Colon (tissue), 2 donors: Measurements from ENCODE around the gene AMZ2.
"Not testable (repeated sequence)": the region's sequence is repeated elsewhere in the genome, so short reads cannot be mapped to it uniquely, and the experiment has no call there.

ENCODE experiments used
- FAIRE-seq: peaks from 2 replicates; lab custom pipeline; 2012; peaks lifted over from hg19 to GRCh38; lab: Jason Lieb, UNC
- donor health status: control.
- donor health status: control.

AMZ2 gene, protein sequence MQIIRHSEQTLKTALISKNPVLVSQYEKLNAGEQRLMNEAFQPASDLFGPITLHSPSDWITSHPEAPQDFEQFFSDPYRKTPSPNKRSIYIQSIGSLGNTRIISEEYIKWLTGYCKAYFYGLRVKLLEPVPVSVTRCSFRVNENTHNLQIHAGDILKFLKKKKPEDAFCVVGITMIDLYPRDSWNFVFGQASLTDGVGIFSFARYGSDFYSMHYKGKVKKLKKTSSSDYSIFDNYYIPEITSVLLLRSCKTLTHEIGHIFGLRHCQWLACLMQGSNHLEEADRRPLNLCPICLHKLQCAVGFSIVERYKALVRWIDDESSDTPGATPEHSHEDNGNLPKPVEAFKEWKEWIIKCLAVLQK

DNA sequence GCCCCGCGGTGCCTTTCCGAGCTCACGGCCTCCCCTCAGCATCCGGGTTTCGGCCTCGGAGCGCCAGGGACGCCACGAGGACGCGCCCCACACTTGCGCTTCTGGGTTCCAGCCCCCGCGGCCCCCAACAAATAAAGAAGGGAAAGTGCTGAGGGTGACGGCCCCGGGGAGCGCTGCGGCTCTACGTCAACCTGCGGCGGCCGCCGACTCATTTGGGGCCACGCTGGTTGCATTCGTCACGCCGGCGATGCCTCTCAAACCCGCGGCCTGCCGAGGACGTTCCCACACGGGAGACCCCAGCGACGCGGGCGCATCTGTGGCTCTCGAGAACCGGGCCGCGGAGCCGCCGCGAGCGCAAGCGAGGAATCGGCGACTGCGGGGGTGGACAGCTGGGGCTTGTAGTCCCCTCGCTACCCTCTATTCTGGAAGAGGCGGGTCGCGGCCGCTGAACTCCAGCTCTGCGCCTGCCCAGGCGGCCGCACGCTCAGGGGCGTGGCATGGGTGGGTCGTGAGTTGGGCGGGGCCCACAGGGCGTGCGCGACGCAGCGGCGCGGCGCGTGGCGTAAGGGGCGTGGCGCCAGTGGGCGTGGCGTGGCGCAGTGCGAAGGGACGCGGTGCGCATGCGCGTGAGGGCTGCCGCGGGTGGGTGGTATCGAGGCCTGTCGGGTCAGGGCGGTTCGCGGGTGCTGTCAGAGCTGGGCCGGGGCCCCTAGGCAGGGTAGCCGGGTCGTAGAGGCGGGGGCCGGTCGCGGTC is at the start of gene AMZ2:
TSS of gene AMZ2 (plus strand) at position 599 of the 754 bp plus-strand sequence. CDS start 2,145 bp downstream, outside the sequence.
- no peak for FAIRE-seq

DNA sequence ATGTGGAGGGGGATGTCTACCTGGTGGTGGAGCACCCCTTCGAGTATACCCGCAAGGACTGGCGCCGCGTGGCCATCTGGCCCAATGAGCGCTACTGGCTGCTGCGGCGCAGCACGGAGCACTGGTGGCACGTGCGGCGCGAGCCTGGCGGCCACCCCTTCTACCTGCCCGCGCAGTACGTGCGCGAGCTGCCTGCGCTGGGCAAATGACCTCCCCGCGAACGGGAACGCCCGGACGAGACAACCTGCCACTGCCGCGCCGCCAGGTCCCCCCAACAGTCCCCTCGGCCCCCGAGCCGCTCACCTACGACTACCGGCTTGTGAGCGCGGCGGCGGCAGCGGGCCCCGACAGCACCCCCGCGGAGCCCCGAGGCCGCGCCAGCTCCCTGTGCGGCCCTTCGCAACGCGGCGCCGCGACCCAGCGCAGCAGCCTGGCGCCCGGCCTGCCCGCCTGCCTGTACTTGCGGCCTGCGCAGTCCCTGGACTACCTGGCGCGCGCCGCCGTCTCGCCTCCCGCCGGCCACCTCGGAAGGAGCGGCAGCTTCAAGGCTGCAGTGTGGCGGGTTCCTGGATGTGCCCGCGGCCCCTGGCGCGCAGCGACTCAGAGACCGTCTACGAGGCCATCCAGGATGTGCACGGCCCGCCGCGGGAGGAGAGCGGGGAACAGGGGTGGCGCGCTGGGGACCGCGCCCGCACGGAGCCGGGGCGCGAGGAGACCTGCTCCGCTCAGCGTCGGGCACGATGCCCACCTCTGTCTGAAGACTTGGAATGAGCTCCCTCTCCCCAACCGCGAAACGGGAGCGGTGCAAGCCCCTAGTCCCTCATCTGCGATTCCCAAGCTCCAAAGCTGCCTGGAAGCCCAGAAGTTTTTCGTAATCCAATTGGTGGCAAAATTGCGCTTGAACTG is 48.7 kb upstream of the AMZ2 start:
- no peak for FAIRE-seq

DNA sequence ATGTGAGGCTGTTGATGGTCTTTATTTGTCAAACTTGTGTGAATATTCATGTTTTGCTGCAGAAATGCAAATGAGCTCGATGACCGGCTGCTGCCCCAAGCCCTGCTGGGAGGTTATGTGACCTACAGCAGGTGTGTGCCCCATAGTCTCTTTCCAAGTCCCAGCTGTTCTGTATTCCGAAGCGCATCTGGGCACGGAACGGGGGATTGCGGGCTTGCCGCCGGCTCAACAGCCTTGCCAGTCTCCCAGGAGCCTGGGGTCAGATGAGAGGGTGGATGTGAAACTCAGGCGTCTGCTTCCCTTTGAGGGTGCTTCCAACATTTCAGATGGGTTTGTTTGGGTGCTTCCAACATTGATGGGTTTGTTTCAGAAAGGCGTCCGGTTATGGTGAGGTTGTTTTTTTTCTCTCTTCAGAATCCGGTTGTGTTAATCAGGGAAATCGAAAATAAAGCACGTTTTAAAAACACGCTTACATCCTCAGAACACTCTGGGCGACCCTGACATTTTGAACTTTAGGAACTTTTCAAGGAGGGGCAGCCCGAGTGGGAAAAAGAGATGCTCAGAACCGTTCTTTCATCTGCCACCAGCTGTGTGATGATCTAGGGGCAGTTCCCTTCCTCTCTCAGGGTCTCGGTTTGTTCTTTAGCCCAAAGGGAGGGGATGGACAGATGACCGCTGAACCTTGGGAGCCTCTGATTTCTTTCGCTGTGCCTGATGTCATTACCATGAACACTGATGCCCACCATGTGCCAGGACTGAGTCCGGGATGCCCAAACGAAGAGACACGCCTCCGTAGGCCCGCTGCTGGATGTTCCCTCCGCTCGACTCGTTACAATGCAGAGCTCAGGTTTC is 47.8 kb upstream of the AMZ2 start:
- no peak for FAIRE-seq

DNA sequence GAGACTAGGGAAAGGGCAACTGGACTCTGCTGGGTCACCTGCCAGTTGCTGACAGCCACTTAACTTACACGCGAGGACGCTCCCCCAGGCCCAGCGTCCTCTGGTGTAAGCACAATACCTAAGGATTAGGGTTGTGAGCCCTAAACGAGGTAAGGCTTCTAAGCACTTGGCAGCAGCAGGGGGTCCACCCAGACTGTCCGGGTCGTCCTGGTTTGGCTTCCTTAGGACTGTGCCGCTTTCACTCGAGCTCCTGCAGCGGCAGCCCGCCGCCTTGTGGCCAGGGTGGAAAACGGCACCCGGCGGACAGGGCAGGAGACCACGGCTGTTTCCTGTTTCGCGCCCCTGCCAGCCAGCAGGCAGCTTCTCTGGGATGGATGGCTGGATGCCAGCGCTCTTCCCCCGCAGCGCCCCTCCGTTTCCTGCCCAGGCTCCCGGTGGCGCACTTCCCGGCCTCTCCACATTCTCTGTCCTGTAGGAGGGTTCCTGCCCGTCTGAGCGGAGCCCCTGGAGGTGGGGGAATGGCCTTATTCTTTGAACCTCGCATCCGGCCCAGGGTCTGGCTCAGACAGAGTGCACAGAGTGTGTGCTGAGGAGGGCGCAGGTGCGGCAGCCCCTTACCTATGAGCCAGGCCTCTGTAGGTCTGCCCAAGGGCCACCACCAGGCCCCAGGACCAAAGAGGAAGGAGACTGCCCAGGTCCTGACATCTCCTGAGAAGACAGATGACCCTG is 47.0 kb upstream of the AMZ2 start:
- FAIRE-seq, result no peak

DNA sequence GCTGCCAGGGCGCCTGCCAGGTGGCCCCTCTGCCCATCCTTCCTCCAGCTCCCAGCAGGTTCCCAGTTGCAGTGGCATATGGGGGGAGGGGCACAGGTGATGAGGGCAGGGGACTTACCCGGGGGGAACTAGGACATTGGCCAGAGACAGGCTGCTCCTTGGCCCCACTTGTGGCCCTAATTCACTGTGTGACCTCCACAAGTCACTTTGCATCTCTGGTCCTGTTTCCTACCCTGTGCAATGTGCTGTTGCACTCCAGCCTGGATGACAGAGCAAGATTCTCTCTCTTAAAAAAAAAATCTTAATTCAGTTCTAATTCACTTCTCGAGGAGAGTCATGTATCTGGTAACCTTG is 46.4 kb upstream of the AMZ2 start:
- not testable (repeated sequence) for FAIRE-seq

DNA sequence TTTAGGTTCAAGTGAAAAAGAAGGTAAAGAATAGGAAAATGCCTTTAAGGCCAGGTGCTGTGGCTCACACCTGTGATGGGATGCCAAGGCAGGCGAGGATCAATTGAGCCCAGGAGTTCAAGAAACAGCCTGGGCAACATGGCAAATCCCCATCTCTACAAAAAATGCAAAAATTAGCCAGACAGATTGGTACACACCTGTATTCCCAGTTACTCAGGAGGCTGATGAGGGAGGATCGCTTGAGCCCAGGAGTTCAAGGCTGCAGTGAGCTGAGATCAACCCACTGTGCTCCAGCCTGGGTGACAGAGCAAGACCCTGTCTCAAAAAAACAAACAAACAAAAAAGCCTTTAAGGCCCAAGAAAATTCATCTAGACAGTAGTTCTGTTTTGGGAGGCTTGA is 45.5 kb upstream of the AMZ2 start:
- FAIRE-seq, result not testable (repeated sequence)

DNA sequence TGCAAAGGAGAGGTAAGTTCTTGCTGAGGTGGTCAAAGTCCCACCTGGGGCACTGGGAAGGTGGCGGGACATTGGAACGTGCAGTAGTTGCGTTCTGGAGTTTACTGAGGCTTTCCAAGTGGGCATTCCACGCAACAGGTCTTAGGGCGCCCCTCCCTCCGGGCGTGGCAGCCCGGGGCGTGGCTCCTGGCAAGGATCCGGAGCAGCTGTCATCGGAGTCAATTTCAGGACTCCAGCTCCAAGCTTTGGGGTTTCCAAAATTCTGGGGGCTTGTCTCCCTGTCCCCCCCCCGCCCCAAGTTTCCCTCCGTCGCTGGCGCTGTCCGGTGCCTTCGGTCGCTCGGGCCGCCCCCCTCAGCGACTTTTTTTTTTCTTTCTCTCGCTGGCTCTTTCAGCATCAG is 43.1 kb upstream of the AMZ2 start:
- FAIRE-seq, result no peak

DNA sequence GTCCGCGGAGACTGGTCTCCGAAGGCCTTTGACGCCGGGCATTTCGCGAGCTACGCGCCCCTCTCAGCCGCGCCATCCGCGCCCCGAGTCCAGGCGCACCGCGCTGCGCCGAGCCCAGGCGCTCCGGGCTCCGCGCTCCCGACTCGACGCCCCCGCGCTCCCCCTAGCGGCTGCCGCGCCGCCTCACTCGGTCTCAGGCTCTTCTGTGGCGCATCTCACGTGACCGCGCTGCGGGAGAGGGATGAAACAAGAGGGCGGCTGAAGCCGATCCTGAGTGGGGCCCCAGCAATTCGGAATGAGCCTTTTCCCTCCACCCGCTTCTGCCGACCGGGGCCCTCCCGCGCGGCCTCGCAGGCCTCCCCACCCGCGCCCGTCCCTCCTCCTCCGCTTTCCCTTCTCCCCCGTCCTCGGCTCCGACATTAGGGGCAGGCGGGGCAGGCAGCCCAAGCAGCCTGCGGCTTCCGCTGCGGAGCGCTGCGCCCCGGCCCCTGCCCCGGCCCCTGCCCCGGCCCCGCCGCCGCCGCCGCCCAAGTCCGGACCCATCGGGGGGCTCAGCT is 42.5 kb upstream of the AMZ2 start:
- FAIRE-seq, result no peak

DNA sequence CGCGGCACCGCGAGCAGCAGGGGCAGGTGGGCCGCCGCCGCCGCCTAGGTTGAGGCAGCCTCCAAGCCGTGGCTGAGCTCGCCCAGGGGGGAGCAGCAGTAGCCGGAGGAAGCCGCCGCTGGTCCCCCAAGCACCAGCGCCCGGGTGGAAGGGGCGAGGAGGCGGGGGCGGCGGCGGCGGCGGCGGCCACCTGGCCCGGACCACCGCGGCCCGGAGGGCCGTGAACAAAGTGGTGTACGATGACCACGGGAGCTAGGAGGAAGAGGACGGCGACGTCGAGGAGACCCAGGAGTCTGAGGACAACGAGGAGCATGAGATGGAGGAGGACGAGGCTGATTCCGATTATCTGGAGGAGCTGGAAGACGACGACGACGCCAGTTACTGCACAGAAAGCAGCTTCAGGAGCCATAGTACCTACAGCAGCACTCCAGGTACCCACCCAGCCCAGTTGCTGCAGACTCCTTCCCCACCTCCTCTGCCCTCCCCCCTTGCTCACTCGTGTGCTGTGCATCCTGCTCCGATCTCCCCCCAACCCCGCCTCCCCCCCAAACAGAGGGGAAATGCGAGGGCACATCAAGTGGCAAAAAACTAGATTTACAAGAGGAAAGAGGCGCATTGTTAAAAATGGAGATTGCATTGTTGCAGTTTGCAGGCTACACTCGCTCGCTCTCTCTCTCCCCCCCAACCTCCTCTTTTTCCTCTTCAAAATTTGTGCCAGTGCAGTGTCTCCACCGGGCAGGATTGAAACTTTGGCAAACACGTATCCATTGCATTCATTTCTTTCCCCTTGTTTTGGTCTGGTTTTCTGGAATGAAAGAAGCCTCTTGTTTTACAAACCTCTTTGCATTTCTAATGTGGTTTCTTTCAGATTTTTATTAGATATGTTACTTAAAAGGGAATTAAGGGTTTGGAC is 41.8 kb upstream of the AMZ2 start:
- FAIRE-seq, result no peak

DNA sequence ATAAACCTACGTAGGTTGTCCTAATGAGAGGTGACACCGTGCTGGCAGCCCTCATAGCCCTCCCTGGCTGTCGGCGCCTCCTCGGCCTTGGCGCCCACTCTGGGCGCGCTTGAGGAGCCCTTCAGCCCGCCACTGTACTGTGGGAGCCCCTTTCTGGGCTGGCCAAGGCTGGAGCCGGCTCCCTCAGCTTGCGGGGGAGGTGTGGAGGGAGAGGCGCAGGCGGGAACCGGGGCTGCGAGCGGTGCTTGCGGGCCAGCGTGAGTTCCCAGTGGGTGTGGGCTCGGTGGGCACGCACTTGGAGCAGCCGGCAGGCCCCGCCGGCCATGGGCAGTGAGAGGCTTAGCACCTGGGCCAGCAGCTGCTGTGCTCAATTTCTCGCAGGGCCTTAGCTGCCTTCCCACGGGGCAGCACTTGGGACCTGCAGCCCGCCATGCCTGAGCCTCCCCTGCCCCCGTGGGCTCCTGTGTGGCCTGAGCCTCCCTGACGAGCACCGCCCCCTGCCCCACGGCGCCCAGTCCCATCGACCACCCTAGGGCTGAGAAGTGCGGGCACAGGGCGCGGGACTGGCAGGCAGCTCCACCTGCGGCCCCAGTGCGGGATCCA is 40.1 kb upstream of the AMZ2 start:
- FAIRE-seq, result no peak

DNA sequence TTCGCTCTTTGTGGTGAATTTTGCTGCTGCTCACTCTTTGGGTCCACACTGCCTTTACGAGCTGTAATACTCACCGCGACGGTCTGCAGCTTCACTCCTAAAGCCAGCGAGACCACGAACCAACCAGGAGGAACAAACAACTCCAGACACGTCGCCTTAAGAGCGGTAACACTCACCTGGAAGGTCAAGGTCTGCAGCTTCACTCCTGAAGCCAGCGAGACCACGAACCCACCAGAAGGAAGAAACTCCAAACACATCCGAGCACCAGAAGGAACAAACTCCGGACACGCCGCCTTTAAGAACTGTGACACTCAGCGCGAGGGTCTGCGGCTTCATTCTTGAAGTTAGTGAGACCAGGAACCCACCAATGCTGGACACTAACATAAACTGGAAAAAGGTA is 39.2 kb upstream of the AMZ2 start:
- FAIRE-seq, result not testable (repeated sequence)

DNA sequence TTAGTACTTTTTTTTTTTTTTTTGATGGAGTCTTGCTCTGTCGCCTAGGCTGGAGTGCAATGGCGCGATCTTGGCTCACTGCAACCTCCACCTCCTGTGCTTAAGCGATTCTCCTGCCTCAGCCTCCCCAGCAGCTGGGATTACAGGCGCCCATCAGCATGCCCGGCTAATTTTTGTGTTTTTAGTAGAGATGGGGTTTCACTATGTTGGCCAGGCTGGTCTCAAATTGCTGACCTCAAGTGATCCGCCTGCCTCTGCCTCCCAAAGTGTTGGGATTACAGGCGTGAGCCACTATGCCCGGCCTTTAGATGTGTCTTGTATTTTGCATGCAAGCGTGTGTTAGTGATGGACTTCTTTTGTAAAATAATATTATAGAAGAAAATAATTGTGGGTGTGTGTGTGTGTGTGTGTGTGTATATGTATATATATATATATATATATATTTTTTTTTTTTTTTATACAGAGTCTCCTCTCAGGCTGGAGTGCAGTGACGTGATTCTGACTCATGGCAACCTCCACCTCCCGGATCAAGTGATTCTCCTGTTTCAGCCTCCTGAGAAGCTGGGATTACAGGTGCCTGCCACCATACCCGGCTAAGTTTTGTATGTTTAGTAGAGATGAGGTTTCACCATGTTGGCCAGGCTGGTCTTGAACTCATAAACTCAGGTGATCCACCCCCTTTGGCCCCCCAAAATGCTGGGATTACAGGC is 38.5 kb upstream of the AMZ2 start:
- not testable (repeated sequence) for FAIRE-seq

DNA sequence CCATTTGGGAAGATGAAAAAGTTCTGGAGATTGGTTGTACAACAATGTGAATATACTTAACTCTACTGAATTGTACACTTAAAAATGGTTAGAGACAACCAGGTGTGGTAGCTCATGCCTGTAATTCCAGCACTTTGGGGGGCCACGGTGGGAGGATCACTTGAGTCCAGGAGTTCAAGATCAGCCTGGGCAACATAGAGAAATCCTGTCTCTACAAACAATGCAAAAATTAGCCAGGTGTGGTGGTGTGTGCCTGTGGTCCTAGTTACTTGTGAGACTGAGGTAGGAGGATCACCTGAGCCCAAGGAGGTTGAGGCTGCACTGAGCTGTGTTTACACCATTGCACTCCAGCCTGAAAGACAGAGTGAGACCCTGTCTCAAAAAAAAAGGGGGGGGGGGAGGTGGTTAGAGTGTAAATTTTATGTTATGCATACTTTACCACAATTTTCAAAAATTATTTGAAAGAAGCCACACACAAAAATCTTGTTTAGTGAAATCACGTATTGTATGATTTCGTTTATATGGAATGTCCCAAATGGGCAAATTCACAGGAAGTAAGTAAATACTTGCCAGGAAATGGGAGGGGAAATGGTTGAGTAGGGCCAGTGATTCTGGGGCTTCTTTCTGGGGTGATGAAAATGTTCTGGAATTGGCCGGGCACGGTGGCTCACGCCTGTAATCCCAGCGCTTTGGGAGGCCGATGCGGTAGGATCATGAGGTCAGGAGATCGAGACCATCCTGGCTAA is 37.1 kb upstream of the AMZ2 start:
- no peak for FAIRE-seq

DNA sequence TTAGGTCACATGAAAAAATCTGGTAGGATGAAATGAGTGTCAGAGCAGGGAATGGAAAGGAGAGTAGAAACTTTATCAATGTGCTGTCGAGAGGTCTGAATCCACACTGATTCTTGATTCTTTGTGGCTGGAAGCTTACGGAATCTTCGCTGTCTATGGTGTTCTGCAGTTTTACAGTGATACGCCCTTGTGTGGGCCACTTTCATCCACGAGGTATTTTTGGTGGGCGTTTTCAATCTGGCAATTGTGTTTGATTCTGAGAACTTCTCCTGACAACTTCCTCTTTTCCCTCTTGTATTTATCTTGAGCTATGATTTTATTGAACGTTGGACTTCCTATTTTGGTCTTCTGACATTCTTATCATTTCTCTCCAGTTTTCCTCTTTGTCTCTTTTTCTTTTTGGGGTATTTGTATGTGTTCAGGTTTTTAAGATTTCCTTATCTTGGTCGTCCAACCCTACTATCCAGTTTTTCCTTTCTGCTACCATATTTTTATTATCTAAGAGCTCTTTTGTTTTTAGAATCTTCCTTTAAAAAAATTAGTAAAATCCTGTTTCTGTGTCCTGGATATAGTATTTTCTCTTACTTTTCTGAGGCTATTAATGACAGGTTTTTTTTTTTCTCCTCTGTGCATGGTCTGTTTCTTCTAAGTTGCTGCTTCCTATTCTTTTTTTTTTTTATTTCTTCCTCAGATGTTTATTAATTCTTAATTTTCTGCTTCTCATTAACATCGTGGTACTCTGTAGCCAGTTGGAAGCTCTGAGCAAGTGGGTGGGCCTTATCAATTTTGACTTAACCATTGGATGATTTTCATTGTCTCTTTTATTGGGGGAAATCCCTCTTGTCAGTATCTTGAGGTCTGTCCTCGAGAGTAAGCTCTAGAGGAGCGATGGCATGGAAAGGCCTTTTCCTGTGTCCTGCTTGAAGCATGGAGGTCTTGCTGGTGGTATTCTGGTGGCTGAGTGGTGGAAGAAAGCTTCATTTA is 34.1 kb upstream of the AMZ2 start:
- not testable (repeated sequence) for FAIRE-seq

DNA sequence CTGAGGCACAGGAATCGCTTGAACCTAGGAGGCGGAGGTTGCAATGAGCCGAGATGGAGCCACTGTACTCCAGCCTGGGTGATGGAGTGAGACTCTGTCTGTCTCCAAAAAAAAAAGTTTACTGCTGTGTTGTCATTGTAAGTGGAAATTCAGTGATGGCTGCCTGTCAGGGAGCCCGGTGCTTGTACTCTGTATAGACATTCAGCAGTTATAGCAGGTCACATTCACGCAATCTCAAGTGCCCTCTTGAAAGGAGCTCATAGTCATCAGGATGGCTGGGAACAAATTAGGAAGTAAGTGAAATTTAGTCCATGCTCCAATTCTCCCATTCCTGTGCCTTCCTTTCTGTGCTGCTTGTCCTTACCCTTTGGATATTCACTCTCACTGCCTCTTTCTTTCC is 32.4 kb upstream of the AMZ2 start:
- not testable (repeated sequence) for FAIRE-seq

DNA sequence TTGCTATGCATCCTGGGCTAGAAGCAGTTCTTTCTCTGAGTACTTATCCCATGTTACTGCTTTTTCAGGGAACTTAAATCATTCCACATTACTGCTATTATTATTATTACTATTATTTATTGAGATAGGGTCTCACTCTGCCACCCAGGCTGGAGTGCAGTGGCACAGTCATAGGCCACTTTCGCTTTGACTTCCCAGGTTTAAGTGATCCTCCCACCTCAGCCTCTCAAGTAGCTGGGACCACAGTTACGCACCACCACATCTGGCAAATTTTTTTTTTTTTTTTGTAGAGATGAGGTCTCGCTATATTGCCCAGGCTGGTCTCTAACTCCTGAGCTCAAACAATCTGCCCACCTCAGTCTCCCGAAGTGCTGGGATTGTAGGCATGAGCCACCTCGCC is 28.4 kb upstream of the AMZ2 start:
- FAIRE-seq, result not testable (repeated sequence)
